ENCODE data around the gene B3GNT3.

DNA sequence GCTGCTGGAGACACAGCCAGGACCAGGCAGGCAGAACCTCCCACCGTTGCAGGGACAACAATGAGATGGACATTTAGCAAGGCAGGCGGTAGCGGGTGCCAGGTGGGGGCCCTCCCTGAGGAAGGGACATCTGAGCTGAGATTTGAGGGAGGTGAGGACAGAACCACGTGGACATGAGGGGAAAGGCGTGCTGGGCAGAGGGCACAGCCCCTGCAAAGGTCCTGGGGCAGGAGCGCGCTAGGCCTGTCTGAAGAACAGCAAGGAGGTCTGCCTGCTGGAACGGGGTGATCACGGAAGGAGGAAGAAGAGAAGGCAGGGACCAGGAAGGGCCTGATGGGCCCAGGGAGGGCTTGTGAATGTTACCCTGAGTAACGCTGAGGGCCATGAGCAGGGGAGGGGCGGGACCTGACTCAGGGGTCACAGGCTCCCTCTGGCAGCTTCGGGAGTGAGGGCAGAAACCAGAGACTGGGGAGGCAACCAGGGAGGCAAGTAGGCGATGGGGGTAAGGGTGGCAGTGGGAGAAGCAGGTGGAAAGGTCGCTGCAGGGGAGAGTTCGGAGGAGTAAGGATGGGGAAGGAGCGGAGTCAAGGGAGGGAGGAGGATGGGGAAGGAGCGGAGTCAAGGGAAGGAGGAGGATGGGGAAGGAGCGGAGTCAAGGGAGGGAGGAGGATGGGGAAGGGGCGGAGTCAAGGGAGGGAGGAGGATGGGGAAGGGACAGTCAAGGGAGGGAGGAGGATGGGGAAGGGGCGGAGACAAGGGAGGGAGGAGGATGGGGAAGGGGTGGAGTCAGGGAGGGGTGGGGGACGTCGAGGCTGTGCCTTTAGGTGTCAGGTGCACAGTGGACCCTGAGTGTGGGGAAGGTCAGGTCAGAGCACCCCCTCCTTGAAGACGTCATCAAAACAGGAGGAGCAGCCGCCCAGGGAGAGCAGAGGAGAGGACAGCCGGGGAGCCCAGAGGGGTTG lies 15.7 kb upstream of the B3GNT3 start:
- TF ChIP-seq SIN3A (IDR thresholded peaks at IDR 0.05; ENCODE audit: low read depth) (no peak), CTCF (IDR thresholded peaks at IDR 0.05 in 2 of 3, conservative IDR thresholded peaks at IDR 0.05 in 1 of 3; ENCODE audit: borderline replicate concordance in 1 of 3, insufficient read depth in 1 of 3, low read depth in 2 of 3, low read length in 2 of 3) (no peak), EZH2 (IDR thresholded peaks at IDR 0.05) (no peak), CBX3 (IDR thresholded peaks at IDR 0.05; ENCODE audit: low read depth) (no peak), RAD21 (IDR thresholded peaks at IDR 0.05; ENCODE audit: low read depth) (no peak), ZNF274 (IDR thresholded peaks at IDR 0.05; ENCODE audit: low read depth, low read length) (no peak), SP1 (IDR thresholded peaks at IDR 0.05; ENCODE audit: low read depth) (no peak), POLR2A (IDR thresholded peaks at IDR 0.05; ENCODE audit: borderline replicate concordance, extremely low read depth, insufficient read depth, insufficient read length) (no peak)
- TF ChIP-seq, protein P1, sequence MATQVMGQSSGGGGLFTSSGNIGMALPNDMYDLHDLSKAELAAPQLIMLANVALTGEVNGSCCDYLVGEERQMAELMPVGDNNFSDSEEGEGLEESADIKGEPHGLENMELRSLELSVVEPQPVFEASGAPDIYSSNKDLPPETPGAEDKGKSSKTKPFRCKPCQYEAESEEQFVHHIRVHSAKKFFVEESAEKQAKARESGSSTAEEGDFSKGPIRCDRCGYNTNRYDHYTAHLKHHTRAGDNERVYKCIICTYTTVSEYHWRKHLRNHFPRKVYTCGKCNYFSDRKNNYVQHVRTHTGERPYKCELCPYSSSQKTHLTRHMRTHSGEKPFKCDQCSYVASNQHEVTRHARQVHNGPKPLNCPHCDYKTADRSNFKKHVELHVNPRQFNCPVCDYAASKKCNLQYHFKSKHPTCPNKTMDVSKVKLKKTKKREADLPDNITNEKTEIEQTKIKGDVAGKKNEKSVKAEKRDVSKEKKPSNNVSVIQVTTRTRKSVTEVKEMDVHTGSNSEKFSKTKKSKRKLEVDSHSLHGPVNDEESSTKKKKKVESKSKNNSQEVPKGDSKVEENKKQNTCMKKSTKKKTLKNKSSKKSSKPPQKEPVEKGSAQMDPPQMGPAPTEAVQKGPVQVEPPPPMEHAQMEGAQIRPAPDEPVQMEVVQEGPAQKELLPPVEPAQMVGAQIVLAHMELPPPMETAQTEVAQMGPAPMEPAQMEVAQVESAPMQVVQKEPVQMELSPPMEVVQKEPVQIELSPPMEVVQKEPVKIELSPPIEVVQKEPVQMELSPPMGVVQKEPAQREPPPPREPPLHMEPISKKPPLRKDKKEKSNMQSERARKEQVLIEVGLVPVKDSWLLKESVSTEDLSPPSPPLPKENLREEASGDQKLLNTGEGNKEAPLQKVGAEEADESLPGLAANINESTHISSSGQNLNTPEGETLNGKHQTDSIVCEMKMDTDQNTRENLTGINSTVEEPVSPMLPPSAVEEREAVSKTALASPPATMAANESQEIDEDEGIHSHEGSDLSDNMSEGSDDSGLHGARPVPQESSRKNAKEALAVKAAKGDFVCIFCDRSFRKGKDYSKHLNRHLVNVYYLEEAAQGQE (IDR thresholded peaks at IDR 0.05; ENCODE audit: low read depth) = no peak
- TF ChIP-seq, protein P2, sequence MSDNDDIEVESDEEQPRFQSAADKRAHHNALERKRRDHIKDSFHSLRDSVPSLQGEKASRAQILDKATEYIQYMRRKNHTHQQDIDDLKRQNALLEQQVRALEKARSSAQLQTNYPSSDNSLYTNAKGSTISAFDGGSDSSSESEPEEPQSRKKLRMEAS (IDR thresholded peaks at IDR 0.05) = peak; percentile 70; the same call in 1 of the 2 replicates

All from HCT116 (cell line).